ENCODE measurements around the gene GAS2L1.

The GAS2L1 gene

GRCh38 chr22:29332886-29333496 is 26.5 kb downstream of the GAS2L1 start:
- DNase-seq (ENCODE audit: insufficient read length, low spot score), result no peak
- TF ChIP-seq CTCF (IDR thresholded peaks at IDR 0.05; ENCODE audit: insufficient read depth, missing control alignments), result no peak
- no peak for FAIRE-seq

- TF ChIP-seq CTCF (IDR thresholded peaks at IDR 0.05; ENCODE audit: insufficient read depth, missing control alignments), result no peak
- FAIRE-seq, result no peak
- DNase-seq (ENCODE audit: insufficient read length, low spot score), result no peak
Observed at GRCh38 chr22:29334148-29334547, 27.7 kb downstream of the GAS2L1 start.

- DNase-seq (ENCODE audit: insufficient read length, low spot score) (no peak), FAIRE-seq (no peak)
- TF ChIP-seq CTCF (IDR thresholded peaks at IDR 0.05; ENCODE audit: insufficient read depth, missing control alignments), result no peak
Observed at GRCh38 chr22:29334696-29335344, 28.4 kb downstream of the GAS2L1 start.

GRCh38 chr22:29335656-29336055 is 29.2 kb downstream of the GAS2L1 start:
- FAIRE-seq (no peak), DNase-seq (ENCODE audit: insufficient read length, low spot score) (no peak)
- TF ChIP-seq CTCF (IDR thresholded peaks at IDR 0.05; ENCODE audit: insufficient read depth, missing control alignments), result no peak

- DNase-seq (ENCODE audit: insufficient read length, low spot score) (no peak), FAIRE-seq (no peak)
- no peak for TF ChIP-seq CTCF (IDR thresholded peaks at IDR 0.05; ENCODE audit: insufficient read depth, missing control alignments)
Observed at GRCh38 chr22:29336751-29337490, 30.5 kb downstream of the GAS2L1 start.

GRCh38 chr22:29337631-29338284 is 31.3 kb downstream of the GAS2L1 start:
- TF ChIP-seq CTCF (IDR thresholded peaks at IDR 0.05; ENCODE audit: insufficient read depth, missing control alignments), result no peak
- FAIRE-seq (no peak), DNase-seq (ENCODE audit: insufficient read length, low spot score) (no peak)

Measured in D721Med (cell line).